Testis (tissue), 2 donors: ENCODE data around the gene FBXW8.

ENCODE experiments used
- CTCF ChIP-seq, 3 experiments: fragments of 450-650 bp in 2 of 3; fragments of 200-600 bp in 1 of 3; sonication (generic) in 1 of 3; IDR thresholded peaks; one replicate each; pipeline ENCODE4 v1.5.1; 2016 to 2019; ENCODE audit warnings: antibody characterized with exemption in 3 of 3, mild to moderate bottlenecking in 2 of 3, moderate library complexity in 1 of 3
- POLR2A ChIP-seq: fragments of 450-650 bp; IDR thresholded peaks from one replicate; pipeline ENCODE4 v1.6.1; 2017; ENCODE audit warnings: antibody characterized with exemption, mild to moderate bottlenecking, moderate library complexity

DNA sequence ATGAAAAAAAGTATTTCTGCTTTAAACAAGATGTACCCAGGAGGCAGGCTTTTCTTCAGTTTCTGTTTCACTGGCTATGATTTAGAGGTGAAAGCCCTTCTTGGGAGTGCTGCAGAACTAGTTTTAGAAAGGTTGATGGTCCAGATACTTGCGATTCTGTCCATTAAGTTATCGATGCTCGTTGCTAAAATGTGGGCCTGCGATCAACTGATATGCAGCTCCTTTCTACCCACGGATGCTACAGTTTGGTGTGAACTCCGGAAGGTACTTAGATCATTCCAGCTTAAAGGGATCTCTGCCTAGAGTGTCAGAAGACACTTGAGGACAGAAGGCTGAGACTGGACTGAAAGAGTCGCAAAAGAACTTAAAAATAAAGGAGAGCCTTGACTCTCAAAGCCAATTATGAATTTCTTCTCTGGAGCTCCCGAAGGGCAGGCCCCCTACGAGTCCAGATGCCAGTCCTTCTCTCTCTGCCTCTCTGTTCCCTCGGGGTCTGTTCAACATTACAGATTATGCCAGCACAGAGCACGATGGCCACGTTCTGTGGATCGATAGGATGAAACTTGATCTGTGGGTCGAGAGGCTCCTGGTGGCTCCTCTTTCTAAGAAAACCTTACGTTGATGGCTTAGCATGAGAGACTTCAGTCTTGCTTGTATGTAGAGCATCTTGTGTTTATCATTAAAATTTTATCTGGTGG is 40.0 kb downstream of the FBXW8 start:
- no peak for TF ChIP-seq CTCF (IDR thresholded peaks at IDR 0.05)
- TF ChIP-seq POLR2A = no peak
